Stimulated activated CD4-positive, alpha-beta T cell treated with anti-CD3 and anti-CD28 coated beads, TNF-alpha, amount 100 ng/mL, for 24 hours (primary cell): ENCODE measurements around the gene HMGN1.

Experiments used
- DNase-seq, 3 experiments: peaks; one replicate each; pipeline ENCODE4 v3.0.0-alpha.2; 2020; ENCODE audit warnings: low read depth in 3 of 3

Gene HMGN1

DNA sequence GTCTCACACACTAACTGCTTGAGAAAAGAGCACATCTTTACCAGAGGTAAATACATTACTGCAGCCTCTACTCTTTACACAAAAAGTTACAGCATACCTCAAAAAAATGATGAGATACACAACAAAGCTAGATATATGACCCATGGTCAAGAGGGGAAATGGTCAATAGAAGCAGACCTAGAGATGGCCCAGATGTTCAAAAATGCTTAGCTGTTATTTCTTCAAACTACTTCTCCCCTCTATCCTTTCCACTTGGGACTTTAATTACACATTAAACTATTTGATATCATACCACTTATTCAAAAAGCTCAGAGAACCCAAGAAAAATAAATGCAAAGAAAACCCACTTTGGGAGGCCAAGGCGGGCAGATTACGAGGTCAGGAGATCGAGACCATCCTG, 48.3 kb downstream of the HMGN1 start:
- no peak for DNase-seq

DNA sequence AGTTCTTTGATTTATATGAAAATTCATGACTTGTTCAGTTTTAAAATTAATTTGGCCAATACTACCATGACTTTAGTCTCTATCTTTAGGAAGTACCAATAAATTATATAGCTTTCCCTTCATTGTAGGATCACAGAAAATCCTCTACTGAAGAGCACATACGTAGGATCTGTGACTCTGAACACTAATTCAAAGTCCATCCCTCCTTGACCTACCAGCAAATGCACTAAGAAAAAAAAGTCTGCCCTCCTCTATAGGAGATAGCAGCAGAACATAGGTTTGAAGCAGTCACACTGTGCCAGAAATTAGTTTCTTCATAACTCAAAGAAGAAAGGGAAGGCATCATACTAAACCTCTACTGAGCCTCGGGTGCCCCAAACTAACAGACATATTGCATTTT, 52.0 kb downstream of the HMGN1 start:
- no peak for DNase-seq
